LNCaP clone FGC (cell line): ENCODE results near the gene SYNM.

Source experiments
- DNase-seq: peaks from one replicate; pipeline ENCODE4 v3.0.0-alpha.2; 2011; ENCODE audit warnings: low read depth
- H3K4me3 ChIP-seq: 2 replicates; pipeline ENCODE4 v1.5.1; 2011; ENCODE audit warnings: mild to moderate bottlenecking, low read depth, low read length, control low read depth
- TF ChIP-seq, protein P1 (sequence below): IDR thresholded peaks from 2 replicates; pipeline ENCODE4 v1.5.1; 2012; ENCODE audit warnings: mild to moderate bottlenecking; ENCODE audit not compliant: control insufficient read depth, insufficient read depth; ENCODE audit errors: extremely low read depth

Gene SYNM

DNA sequence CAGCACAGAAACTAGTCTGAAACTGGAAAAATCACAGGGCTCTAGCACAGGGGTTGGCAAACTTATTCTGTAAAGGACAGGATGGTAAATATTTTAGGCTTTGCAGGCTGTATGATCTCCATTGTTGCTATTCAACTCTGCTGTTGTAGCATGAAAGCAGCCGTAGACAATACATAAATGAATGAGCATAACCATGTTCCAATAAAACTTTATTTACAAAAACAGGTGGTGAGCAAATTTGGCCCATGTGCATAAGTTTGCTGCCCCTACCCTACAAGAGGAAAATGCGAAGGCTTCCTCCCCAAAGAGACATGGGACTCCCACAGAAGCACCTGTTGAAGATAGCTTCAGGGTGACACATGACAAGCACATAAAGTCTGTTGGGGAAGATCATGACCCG, 59.2 kb downstream of the SYNM start:
- TF ChIP-seq, protein P1, sequence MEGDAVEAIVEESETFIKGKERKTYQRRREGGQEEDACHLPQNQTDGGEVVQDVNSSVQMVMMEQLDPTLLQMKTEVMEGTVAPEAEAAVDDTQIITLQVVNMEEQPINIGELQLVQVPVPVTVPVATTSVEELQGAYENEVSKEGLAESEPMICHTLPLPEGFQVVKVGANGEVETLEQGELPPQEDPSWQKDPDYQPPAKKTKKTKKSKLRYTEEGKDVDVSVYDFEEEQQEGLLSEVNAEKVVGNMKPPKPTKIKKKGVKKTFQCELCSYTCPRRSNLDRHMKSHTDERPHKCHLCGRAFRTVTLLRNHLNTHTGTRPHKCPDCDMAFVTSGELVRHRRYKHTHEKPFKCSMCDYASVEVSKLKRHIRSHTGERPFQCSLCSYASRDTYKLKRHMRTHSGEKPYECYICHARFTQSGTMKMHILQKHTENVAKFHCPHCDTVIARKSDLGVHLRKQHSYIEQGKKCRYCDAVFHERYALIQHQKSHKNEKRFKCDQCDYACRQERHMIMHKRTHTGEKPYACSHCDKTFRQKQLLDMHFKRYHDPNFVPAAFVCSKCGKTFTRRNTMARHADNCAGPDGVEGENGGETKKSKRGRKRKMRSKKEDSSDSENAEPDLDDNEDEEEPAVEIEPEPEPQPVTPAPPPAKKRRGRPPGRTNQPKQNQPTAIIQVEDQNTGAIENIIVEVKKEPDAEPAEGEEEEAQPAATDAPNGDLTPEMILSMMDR: no peak
- no peak for DNase-seq
- no peak overlapping the region for H3K4me3 ChIP-seq

- no peak for DNase-seq
- H3K4me3 ChIP-seq: no peak overlapping the region
- TF ChIP-seq, protein P1: no peak
Observed at GRCh38 chr15:99165020-99165790, 60.3 kb downstream of the SYNM start.

DNA sequence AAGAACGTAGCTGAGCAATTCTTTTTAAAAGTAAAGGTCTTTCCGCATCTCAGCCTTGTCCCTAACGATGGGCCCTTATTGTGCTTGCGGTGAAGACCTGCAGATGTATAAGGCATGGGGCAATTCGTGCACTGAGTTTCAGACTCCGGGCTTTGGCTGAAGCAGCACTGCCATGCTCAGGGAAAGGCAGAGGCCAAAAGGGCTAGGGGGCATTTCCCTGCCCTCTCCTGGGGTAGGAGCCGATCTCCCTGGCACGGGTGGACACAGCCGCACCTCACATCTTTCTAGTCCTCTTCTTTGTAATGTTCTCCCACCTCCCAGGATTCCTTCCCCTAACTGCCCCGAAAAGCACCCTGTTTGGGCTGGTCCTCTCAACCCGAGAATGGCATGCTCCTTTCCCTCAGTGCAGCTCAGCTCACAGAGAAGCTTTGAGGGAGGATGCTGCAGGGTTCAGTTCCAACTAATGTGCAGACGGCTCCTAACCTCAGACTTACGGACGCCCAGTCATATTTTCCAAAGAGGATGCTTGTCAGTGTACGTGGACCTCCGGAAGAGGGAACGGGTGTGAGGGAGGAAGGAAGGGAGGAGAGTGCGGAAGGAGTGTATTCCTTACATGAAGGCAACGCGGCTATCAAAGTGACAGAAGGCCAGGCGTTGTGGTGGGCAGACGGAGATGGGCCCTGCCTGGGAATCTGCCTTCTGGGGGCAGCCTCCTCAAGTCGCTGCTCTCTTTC, 61.2 kb downstream of the SYNM start:
- H3K4me3 ChIP-seq: no peak overlapping the region
- no peak for DNase-seq
- TF ChIP-seq, protein P1: no peak

DNA sequence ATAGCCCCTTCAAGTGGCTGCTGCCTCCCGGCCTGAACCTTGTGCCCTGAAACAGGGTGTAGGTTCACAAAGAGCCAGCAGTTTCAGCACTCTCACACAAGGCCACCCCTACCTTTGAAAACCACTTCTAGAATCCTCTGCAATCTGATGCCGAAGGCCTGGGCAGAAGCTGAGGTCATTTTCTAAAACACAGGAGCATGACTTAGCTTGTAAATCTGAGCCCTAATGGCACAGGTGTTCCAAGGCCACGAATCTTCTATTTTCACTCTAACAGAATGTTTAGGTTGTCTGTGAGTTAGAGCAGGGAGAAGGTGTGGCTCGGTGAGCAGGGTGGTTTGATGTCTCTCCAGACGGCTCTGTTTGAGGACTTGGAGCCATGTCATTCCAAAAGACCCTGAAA, 62.3 kb downstream of the SYNM start:
- no peak for DNase-seq
- TF ChIP-seq, protein P1: no peak
- no peak overlapping the region for H3K4me3 ChIP-seq

- DNase-seq: no peak
- TF ChIP-seq, protein P1: no peak
- H3K4me3 ChIP-seq: no peak overlapping the region
Observed at GRCh38 chr15:99167640-99168039, 62.8 kb downstream of the SYNM start.

DNA sequence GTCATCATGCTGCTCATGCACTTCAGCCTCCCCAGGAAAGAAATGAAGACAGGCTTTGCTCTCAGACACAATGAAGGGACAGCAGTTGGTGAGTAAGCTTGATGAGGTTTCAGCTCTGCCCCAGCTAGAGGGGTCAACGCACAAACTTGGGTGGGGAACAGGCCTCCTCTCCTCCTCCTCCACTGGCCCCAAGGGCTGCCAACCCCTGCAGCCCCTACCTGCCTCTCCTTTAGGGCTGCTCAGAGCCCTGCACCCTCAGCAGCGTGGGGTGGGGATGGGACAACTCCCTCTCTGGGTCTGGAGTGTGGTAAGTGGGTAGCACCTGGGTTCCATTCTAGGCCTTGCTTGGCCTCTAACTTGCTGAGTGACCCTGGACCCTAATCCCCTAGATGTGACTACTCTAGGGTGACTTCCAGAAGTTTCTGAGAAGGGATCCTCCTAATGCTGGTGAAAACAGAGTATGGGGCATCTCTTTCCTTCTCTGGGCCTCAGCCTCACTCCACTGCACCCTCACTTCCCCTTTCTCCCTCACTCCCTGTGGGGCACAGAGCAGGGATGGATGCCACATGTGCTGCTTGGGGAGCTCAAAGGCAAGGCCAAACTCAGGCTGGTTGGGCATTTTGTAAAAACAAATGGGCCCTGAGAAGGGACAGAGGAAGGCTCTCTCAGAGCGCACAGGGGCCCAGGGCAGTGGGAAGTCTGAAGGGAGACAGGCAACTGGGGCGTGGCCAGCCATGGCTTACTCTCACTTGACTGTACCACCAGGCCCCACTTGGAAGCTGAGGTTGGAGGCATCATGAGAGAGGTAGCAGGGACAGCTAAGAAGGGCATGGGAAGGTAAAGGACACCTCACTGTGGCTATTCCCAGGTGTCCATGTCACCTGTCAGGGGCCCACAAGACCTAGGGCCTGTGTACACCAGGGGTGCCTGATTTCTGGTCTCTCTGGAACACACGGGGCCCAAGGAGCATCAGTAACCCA, 64.0 kb downstream of the SYNM start:
- TF ChIP-seq, protein P1: no peak
- DNase-seq: no peak
- no peak overlapping the region for H3K4me3 ChIP-seq
